Measurements from ENCODE around the gene ACR. TPM values are rescaled to one million over a fixed set of nuclear protein-coding genes. Genes with fewer than 3 reads are reported as not detected.

Gene ACR
- total RNA-seq, 1 donor from 2014 or later: not detected

- no peak overlapping the region for H3K27ac Mint-ChIP-seq
- H3K27me3 Mint-ChIP-seq: peaks cover 12% of the 10 kb centered on the region
- intact Hi-C loops (cut with micrococcal nuclease): no loop called here
- H3K4me1 Mint-ChIP-seq: no peaks in the 10 kb centered on the region
- no peak overlapping the region for H3K4me3 Mint-ChIP-seq
- CTCF ChIA-PET: no interaction called here
- no peak for TF ChIP-seq CTCF (IDR thresholded peaks at IDR 0.05)
- no peak for DNase-seq
- H3K9me3 Mint-ChIP-seq: peaks cover under 1% of the 10 kb centered on the region
- no peak for ATAC-seq (ENCODE audit: low read depth)
- no peaks in the 10 kb centered on the region for H3K36me3 Mint-ChIP-seq (ENCODE audit: low read depth)
- POLR2A ChIA-PET: no interaction called here
Measured at GRCh38 chr22:50696799-50697561, 41.0 kb upstream of the ACR start.

- no peaks in the 10 kb centered on the region for H3K9me3 Mint-ChIP-seq
- CTCF ChIA-PET: no interaction called here
- POLR2A ChIA-PET: no interaction called here
Measured at GRCh38 chr22:50697667-50698506, 40.1 kb upstream of the ACR start.

GRCh38 chr22:50698546-50698945 lies 39.5 kb upstream of the ACR start:
- ATAC-seq (ENCODE audit: low read depth): no peak
- no peak overlapping the region for H3K27ac Mint-ChIP-seq
- no peak for DNase-seq

More at GRCh38 chr22:50697667-50698506, 40.1 kb upstream of the ACR start:
- no peak for ATAC-seq (ENCODE audit: low read depth)
- Mint-ChIP-seq H3K27me3 (peaks cover 12% of the 10 kb centered on the region), H3K27ac (no peak overlapping the region), H3K4me1 (no peaks in the 10 kb centered on the region), H3K36me3 (ENCODE audit: low read depth) (no peaks in the 10 kb centered on the region), H3K4me3 (no peak overlapping the region)
- TF ChIP-seq CTCF (IDR thresholded peaks at IDR 0.05): no peak
- intact Hi-C loops (cut with micrococcal nuclease): no loop called here
- DNase-seq: no peak

GRCh38 chr22:50699001-50699755 lies 38.8 kb upstream of the ACR start:
- H3K27me3 Mint-ChIP-seq: peaks cover 12% of the 10 kb centered on the region
- no peak for ATAC-seq (ENCODE audit: low read depth)
- H3K9me3 Mint-ChIP-seq: no peaks in the 10 kb centered on the region
- H3K4me3 Mint-ChIP-seq: no peak overlapping the region
- no peaks in the 10 kb centered on the region for H3K4me1 Mint-ChIP-seq
- POLR2A ChIA-PET: no interaction called here
- H3K36me3 Mint-ChIP-seq (ENCODE audit: low read depth): no peaks in the 10 kb centered on the region
- intact Hi-C loops (cut with micrococcal nuclease): no loop called here
- no peak for TF ChIP-seq CTCF (IDR thresholded peaks at IDR 0.05)
- no peak overlapping the region for H3K27ac Mint-ChIP-seq
- DNase-seq: no peak
- CTCF ChIA-PET: no interaction called here

More at GRCh38 chr22:50698546-50698945, 39.5 kb upstream of the ACR start:
- no peak for TF ChIP-seq CTCF (IDR thresholded peaks at IDR 0.05)
- CTCF ChIA-PET: no interaction called here
- Mint-ChIP-seq H3K4me3 (no peak overlapping the region), H3K27me3 (peaks cover 11% of the 10 kb centered on the region), H3K4me1 (no peaks in the 10 kb centered on the region), H3K9me3 (no peaks in the 10 kb centered on the region), H3K36me3 (ENCODE audit: low read depth) (no peaks in the 10 kb centered on the region)
- intact Hi-C loops (cut with micrococcal nuclease): no loop called here
- POLR2A ChIA-PET: no interaction called here
